ENCODE data around the gene RERE.

GRCh38 chr1:8782955-8783354 is 34.5 kb downstream of the RERE start:
- TF ChIP-seq CTCF (conservative IDR thresholded peaks at IDR 0.05 in 1 of 2, IDR thresholded peaks at IDR 0.05 in 1 of 2; ENCODE audit: extremely low read depth in 1 of 2, insufficient read depth in 1 of 2, low read depth in 1 of 2, low read length in 2 of 2) (no peak), EZH2 (IDR thresholded peaks at IDR 0.05; ENCODE audit: borderline replicate concordance, low read length) (no peak)
